ENCODE data around the gene TRAK1. TPM values are rescaled to one million over a fixed set of nuclear protein-coding genes. Genes with fewer than 3 reads are reported as not detected.

TRAK1 gene
- total and polyA plus RNA-seq, 10 of the 15 experiments (the other 5 are each of a cell fraction or from before 2014, with no cell fraction given), result 6.6 to 46.2 (median 23.7) TPM

DNA sequence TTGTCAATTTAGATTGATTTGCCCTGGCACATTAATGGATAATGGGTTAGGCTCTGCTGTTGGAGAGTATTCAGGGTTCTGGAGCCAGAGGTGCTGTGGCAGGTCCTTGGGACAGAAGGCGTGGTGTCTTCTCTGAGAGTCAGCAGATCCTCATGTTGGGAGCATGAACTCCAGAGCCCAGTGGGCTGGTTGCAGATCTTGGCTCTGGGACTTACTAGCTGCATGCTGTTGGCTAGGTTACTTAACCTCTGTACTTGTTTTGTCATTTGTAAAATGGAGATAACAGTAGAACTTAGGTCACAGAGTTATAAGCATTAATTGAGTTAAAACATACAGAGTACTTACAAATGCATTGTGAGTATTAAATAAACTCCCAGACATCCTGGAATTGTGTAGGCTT lies 97.2 kb downstream of the TRAK1 start:
- no TSS peak for BruUV-seq (replicated peaks)
- peaks cover 2% of the 10 kb centered on the region for H3K79me2 ChIP-seq (ENCODE audit: control insufficient read depth, insufficient read depth, low read length)
- in situ Hi-C loops (cut with MboI), result no loop called here
- ATAC-seq (no peak), FAIRE-seq (no peak), DNase-seq (ENCODE audit: low read depth, low spot score) (no peak)
- H2AFZ ChIP-seq (ENCODE audit: control insufficient read depth, low read depth, low read length), result no peak overlapping the region
- RAD21 ChIA-PET (ENCODE audit: unreplicated experiment), result no interaction called here
- WGBS (ENCODE audit: insufficient coverage, insufficient replicate concordance, low lambda C conversion rate, missing lambda C conversion rate), result 100% methylated on average over 1 of the region's 1 CpG
- no peak for TF ChIP-seq CBX5 (IDR thresholded peaks at IDR 0.05; ENCODE audit: low read depth)
- TF ChIP-seq, protein P1, sequence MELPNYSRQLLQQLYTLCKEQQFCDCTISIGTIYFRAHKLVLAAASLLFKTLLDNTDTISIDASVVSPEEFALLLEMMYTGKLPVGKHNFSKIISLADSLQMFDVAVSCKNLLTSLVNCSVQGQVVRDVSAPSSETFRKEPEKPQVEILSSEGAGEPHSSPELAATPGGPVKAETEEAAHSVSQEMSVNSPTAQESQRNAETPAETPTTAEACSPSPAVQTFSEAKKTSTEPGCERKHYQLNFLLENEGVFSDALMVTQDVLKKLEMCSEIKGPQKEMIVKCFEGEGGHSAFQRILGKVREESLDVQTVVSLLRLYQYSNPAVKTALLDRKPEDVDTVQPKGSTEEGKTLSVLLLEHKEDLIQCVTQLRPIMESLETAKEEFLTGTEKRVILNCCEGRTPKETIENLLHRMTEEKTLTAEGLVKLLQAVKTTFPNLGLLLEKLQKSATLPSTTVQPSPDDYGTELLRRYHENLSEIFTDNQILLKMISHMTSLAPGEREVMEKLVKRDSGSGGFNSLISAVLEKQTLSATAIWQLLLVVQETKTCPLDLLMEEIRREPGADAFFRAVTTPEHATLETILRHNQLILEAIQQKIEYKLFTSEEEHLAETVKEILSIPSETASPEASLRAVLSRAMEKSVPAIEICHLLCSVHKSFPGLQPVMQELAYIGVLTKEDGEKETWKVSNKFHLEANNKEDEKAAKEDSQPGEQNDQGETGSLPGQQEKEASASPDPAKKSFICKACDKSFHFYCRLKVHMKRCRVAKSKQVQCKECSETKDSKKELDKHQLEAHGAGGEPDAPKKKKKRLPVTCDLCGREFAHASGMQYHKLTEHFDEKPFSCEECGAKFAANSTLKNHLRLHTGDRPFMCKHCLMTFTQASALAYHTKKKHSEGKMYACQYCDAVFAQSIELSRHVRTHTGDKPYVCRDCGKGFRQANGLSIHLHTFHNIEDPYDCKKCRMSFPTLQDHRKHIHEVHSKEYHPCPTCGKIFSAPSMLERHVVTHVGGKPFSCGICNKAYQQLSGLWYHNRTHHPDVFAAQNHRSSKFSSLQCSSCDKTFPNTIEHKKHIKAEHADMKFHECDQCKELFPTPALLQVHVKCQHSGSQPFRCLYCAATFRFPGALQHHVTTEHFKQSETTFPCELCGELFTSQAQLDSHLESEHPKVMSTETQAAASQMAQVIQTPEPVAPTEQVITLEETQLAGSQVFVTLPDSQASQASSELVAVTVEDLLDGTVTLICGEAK (IDR thresholded peaks at IDR 0.05; ENCODE audit: borderline replicate concordance), result no peak
- TF ChIP-seq GABPA (IDR thresholded peaks at IDR 0.05; ENCODE audit: low read depth), result no peak
- TF ChIP-seq BCL3 (IDR thresholded peaks at IDR 0.05; ENCODE audit: borderline replicate concordance, insufficient read depth, low read depth, low read length, poor library complexity, severe bottlenecking), result no peak
- no peak for TF ChIP-seq CREM (IDR thresholded peaks at IDR 0.05; ENCODE audit: low read depth)
- no peak for TF ChIP-seq DPF2 (IDR thresholded peaks at IDR 0.05)
- TF ChIP-seq FOXK2 (IDR thresholded peaks at IDR 0.05), result no peak
- TF ChIP-seq, protein P2, sequence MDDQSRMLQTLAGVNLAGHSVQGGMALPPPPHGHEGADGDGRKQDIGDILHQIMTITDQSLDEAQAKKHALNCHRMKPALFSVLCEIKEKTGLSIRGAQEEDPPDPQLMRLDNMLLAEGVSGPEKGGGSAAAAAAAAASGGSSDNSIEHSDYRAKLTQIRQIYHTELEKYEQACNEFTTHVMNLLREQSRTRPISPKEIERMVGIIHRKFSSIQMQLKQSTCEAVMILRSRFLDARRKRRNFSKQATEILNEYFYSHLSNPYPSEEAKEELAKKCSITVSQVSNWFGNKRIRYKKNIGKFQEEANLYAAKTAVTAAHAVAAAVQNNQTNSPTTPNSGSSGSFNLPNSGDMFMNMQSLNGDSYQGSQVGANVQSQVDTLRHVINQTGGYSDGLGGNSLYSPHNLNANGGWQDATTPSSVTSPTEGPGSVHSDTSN (IDR thresholded peaks at IDR 0.05; ENCODE audit: insufficient replicate concordance, low read depth, low read length), result no peak
- no peak for TF ChIP-seq NFYB (IDR thresholded peaks at IDR 0.05; ENCODE audit: insufficient read depth, low read depth, low read length)
- TF ChIP-seq CBX3 (IDR thresholded peaks at IDR 0.05; ENCODE audit: borderline replicate concordance, low read depth), result no peak
- intact Hi-C loops (cut with micrococcal nuclease; ENCODE audit: unreplicated experiment), result no loop called here
- H3K4me1 ChIP-seq (ENCODE audit: control insufficient read depth, insufficient read depth, low read length), result peaks cover 27% of the 10 kb centered on the region
- H3K4me3 ChIP-seq, result no peak overlapping the region
- POLR2A ChIA-PET, result no interaction called here
- H3K9ac ChIP-seq (ENCODE audit: control insufficient read depth, insufficient read depth, low read length), result no peak overlapping the region
- CTCF ChIA-PET, result interaction anchor here (5.2 to 6.6 kb wide), 2 partner anchors 19 to 69 kb away, joined by 50 to 159 read pairs; no protein-coding TSS in a partner anchor
- SMC1A ChIA-PET (ENCODE audit: uncharacterized antibody, unreplicated experiment), result interaction anchor here (2.0 to 3.8 kb wide), 2 partner anchors 61 to 71 kb away, joined by 4 to 26 read pairs; no protein-coding TSS in a partner anchor
- peaks cover 4 to 16% of the 10 kb centered on the region in 2 experiments; a peak in 3 of 4 replicates for H3K36me3 ChIP-seq (ENCODE audit: control insufficient read depth in 2 of 2, insufficient read depth in 2 of 2, low read length in 1 of 2)
- no peaks in the 10 kb centered on the region for H4K20me1 ChIP-seq (ENCODE audit: control insufficient read depth, insufficient read depth)
- H3K4me2 ChIP-seq (ENCODE audit: control insufficient read depth, insufficient read depth), result no peak overlapping the region
- no peaks in the 10 kb centered on the region for H3K9me3 ChIP-seq (replicated peaks; ENCODE audit: control insufficient read depth, insufficient read depth, low read length)
- H3K27ac ChIP-seq (ENCODE audit: control insufficient read depth, insufficient read depth), result no peak overlapping the region
- H3K27me3 ChIP-seq (replicated peaks in 1 of 2; ENCODE audit: control insufficient read depth in 2 of 2, insufficient read depth in 2 of 2, low read length in 1 of 2), result no peaks in the 10 kb centered on the region

All from GM12878 (cell line).